Measurements from ENCODE around the gene ELAVL1.
A peak's percentile ranks its signal among the peaks of the same experiment; 100 is the strongest.

The ELAVL1 gene

GRCh38 chr19:7983995-7984837, 21.2 kb downstream of the ELAVL1 start:
- no peak for DNase-seq (ENCODE audit: low spot score)

GRCh38 chr19:7983286-7983950, 22.0 kb downstream of the ELAVL1 start:
- no peak for DNase-seq (ENCODE audit: low spot score)

- DNase-seq (ENCODE audit: low spot score): no peak
Observed at GRCh38 chr19:7982651-7983099, 22.8 kb downstream of the ELAVL1 start.

- no peak for DNase-seq (ENCODE audit: low spot score)
Observed at GRCh38 chr19:7982103-7982502, 23.3 kb downstream of the ELAVL1 start.

- no peak for DNase-seq (ENCODE audit: low spot score)
Observed at GRCh38 chr19:7981661-7982060, 23.8 kb downstream of the ELAVL1 start.

GRCh38 chr19:7981199-7981598, 24.2 kb downstream of the ELAVL1 start:
- no peak for DNase-seq (ENCODE audit: low spot score)

- DNase-seq (ENCODE audit: low spot score): no peak
Observed at GRCh38 chr19:7980635-7981121, 24.8 kb downstream of the ELAVL1 start.

- no peak for DNase-seq (ENCODE audit: low spot score)
Observed at GRCh38 chr19:7980168-7980567, 25.3 kb downstream of the ELAVL1 start.

GRCh38 chr19:7979559-7979958, 25.9 kb downstream of the ELAVL1 start:
- DNase-seq (ENCODE audit: low spot score): no peak

GRCh38 chr19:7979011-7979410, 26.4 kb downstream of the ELAVL1 start:
- no peak for DNase-seq (ENCODE audit: low spot score)

- DNase-seq (ENCODE audit: low spot score): no peak
Observed at GRCh38 chr19:7978179-7978825, 27.1 kb downstream of the ELAVL1 start.

- DNase-seq (ENCODE audit: low spot score): no peak
Observed at GRCh38 chr19:7977723-7978040, 27.8 kb downstream of the ELAVL1 start.

- no peak for DNase-seq (ENCODE audit: low spot score)
Observed at GRCh38 chr19:7977021-7977722, 28.3 kb downstream of the ELAVL1 start.

GRCh38 chr19:7976461-7976860, 29.0 kb downstream of the ELAVL1 start:
- no peak for DNase-seq (ENCODE audit: low spot score)

GRCh38 chr19:7975037-7975436, 30.4 kb downstream of the ELAVL1 start:
- DNase-seq (ENCODE audit: low spot score): no peak

GRCh38 chr19:7973883-7974282, 31.6 kb downstream of the ELAVL1 start:
- no peak for DNase-seq (ENCODE audit: low spot score)

GRCh38 chr19:7971553-7972520, 33.6 kb downstream of the ELAVL1 start:
- DNase-seq (ENCODE audit: low spot score): no peak

GRCh38 chr19:7970716-7971448, 34.6 kb downstream of the ELAVL1 start:
- peak; percentile 14 for DNase-seq (ENCODE audit: low spot score)

- no peak for DNase-seq (ENCODE audit: low spot score)
Observed at GRCh38 chr19:7969555-7969939, 35.9 kb downstream of the ELAVL1 start.

GRCh38 chr19:7968796-7969554, 36.5 kb downstream of the ELAVL1 start:
- no peak for DNase-seq (ENCODE audit: low spot score)
